ENCODE results near the gene OCA2.

OCA2 gene

DNA sequence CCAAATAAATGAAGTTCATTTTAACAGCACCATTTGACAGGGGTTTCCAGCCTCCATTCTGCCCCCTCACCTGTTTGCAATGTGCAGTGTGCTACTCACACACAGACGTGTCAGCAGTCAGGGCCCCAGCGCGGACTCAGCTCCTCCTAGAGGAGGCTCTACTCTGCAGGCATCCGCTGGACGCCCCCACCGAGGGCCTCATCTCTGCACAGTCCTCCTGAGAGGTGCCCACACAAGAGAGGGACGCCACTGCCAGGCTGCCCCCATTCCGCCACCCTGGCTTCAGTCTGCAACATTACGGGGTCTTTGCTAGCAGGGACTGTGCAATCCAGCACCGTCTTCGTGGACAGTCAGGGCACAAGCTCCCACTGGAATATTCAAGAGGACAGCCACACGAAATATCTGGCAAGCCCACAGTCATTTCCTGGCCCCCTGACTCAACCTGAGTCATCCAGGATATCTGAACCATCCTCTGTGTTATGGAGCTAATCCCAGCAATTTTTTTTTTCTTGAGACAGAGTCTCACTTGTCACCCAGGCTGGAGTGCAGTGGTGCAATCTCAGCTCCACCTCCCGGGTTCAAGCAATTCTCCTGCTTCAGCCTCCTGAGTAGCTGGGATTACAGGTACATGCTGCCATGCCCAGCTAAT is 255.0 kb downstream of the OCA2 start:
- H2AFZ ChIP-seq (ENCODE audit: low read depth, low read length, severe bottlenecking), result no peak overlapping the region
- no peak overlapping the region for H3K4me2 ChIP-seq (ENCODE audit: low read depth, low read length, poor library complexity, severe bottlenecking)
- no peaks in the 10 kb centered on the region for H3F3A ChIP-seq (ENCODE audit: insufficient read depth)
- no peaks in the 10 kb centered on the region for H3K36me3 ChIP-seq (ENCODE audit: low read length)
- H4K20me1 ChIP-seq (ENCODE audit: low read depth, low read length), result no peaks in the 10 kb centered on the region
- no peak overlapping the region for H3K9ac ChIP-seq (ENCODE audit: low read length)
- no peak overlapping the region for H3K27ac ChIP-seq (ENCODE audit: low read depth, low read length)
- TF ChIP-seq, protein P1, sequence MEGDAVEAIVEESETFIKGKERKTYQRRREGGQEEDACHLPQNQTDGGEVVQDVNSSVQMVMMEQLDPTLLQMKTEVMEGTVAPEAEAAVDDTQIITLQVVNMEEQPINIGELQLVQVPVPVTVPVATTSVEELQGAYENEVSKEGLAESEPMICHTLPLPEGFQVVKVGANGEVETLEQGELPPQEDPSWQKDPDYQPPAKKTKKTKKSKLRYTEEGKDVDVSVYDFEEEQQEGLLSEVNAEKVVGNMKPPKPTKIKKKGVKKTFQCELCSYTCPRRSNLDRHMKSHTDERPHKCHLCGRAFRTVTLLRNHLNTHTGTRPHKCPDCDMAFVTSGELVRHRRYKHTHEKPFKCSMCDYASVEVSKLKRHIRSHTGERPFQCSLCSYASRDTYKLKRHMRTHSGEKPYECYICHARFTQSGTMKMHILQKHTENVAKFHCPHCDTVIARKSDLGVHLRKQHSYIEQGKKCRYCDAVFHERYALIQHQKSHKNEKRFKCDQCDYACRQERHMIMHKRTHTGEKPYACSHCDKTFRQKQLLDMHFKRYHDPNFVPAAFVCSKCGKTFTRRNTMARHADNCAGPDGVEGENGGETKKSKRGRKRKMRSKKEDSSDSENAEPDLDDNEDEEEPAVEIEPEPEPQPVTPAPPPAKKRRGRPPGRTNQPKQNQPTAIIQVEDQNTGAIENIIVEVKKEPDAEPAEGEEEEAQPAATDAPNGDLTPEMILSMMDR (IDR thresholded peaks at IDR 0.05; ENCODE audit: insufficient read depth, low read length, poor library complexity, severe bottlenecking), result no peak
- TF ChIP-seq EZH2phosphoT487 (conservative IDR thresholded peaks at IDR 0.05; ENCODE audit: low read length), result no peak
- no peaks in the 10 kb centered on the region for H3K27me3 ChIP-seq (ENCODE audit: low read length)
- no peaks in the 10 kb centered on the region; the same call in 1 of the 2 replicates for H3K9me3 ChIP-seq (ENCODE audit: insufficient read depth, low read length)
- H3K9me2 ChIP-seq (replicated peaks; ENCODE audit: insufficient read depth, low read length), result no peaks in the 10 kb centered on the region
- no peaks in the 10 kb centered on the region for H3K79me2 ChIP-seq (ENCODE audit: insufficient read depth, low read length)
- no peak overlapping the region for H3K4me3 ChIP-seq (ENCODE audit: insufficient read depth, low read length, poor library complexity, severe bottlenecking)

DNA sequence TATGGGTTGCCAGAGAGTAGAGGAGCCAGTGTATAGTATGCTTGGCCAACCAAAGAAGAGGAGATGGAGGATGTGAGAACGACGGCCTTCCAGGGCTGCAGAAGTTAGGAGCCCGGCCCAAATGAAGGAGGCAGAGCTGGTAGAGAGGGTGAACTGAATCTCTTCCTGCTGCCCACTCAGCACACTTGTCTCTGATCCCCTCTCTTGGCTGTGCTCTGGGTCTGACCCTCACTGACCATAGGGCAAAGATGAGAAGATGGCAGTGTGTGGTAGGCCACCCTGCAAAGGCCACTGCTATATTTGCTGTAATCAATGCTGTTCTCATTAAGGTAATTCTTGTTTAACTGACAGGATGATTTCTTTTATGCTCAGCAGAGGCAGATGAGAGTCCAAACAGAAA is 256.0 kb downstream of the OCA2 start:
- H3K9ac ChIP-seq (ENCODE audit: low read length), result no peak overlapping the region
- H3K27ac ChIP-seq (ENCODE audit: low read depth, low read length), result no peak overlapping the region
- H3K9me3 ChIP-seq (ENCODE audit: insufficient read depth, low read length), result no peaks in the 10 kb centered on the region
- H3K4me2 ChIP-seq (ENCODE audit: low read depth, low read length, poor library complexity, severe bottlenecking), result no peak overlapping the region
- no peaks in the 10 kb centered on the region for H3F3A ChIP-seq (ENCODE audit: insufficient read depth)
- H3K36me3 ChIP-seq (ENCODE audit: low read length), result no peaks in the 10 kb centered on the region
- no peaks in the 10 kb centered on the region for H3K79me2 ChIP-seq (ENCODE audit: insufficient read depth, low read length)
- H2AFZ ChIP-seq (ENCODE audit: low read depth, low read length, severe bottlenecking), result no peak overlapping the region
- TF ChIP-seq, protein P1 (IDR thresholded peaks at IDR 0.05; ENCODE audit: insufficient read depth, low read length, poor library complexity, severe bottlenecking), result no peak
- no peak for TF ChIP-seq EZH2phosphoT487 (conservative IDR thresholded peaks at IDR 0.05; ENCODE audit: low read length)
- no peak overlapping the region for H3K4me3 ChIP-seq (ENCODE audit: insufficient read depth, low read length, poor library complexity, severe bottlenecking)
- no peaks in the 10 kb centered on the region for H3K9me2 ChIP-seq (replicated peaks; ENCODE audit: insufficient read depth, low read length)
- no peaks in the 10 kb centered on the region for H4K20me1 ChIP-seq (ENCODE audit: low read depth, low read length)
- H3K27me3 ChIP-seq (ENCODE audit: low read length), result no peaks in the 10 kb centered on the region

DNA sequence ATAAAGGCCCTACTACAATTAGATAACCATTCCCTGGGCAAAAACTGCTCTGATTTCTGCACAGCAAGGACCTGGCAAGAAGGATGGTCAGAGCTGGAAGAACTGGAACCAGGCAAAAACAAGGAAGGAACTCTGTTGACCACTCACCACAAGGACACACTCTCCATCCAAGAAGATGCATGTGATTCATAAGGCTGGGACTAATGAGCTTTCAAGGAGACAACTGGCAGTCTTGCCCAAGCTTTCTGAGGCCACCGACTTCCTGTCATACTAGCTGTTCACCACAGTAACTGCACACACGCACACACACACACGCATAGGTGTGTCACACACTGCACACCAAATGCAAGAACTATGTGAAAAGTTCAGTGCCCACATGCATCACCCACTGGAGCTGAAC is 256.6 kb downstream of the OCA2 start:
- no peaks in the 10 kb centered on the region for H3K79me2 ChIP-seq (ENCODE audit: insufficient read depth, low read length)
- no peak overlapping the region for H3K9ac ChIP-seq (ENCODE audit: low read length)
- TF ChIP-seq, protein P1 (IDR thresholded peaks at IDR 0.05; ENCODE audit: insufficient read depth, low read length, poor library complexity, severe bottlenecking), result no peak
- no peak for TF ChIP-seq EZH2phosphoT487 (conservative IDR thresholded peaks at IDR 0.05; ENCODE audit: low read length)
- no peak overlapping the region for H3K4me2 ChIP-seq (ENCODE audit: low read depth, low read length, poor library complexity, severe bottlenecking)
- no peaks in the 10 kb centered on the region for H4K20me1 ChIP-seq (ENCODE audit: low read depth, low read length)
- H3F3A ChIP-seq (ENCODE audit: insufficient read depth), result no peaks in the 10 kb centered on the region
- no peak overlapping the region for H3K4me3 ChIP-seq (ENCODE audit: insufficient read depth, low read length, poor library complexity, severe bottlenecking)
- no peak overlapping the region for H3K27ac ChIP-seq (ENCODE audit: low read depth, low read length)
- no peaks in the 10 kb centered on the region for H3K27me3 ChIP-seq (ENCODE audit: low read length)
- H2AFZ ChIP-seq (ENCODE audit: low read depth, low read length, severe bottlenecking), result no peak overlapping the region
- no peaks in the 10 kb centered on the region for H3K9me2 ChIP-seq (replicated peaks; ENCODE audit: insufficient read depth, low read length)
- H3K36me3 ChIP-seq (ENCODE audit: low read length), result no peaks in the 10 kb centered on the region
- H3K9me3 ChIP-seq (ENCODE audit: insufficient read depth, low read length), result no peaks in the 10 kb centered on the region
